H9 (cell line): ENCODE measurements around the gene THSD7B. TPM values are rescaled to one million over a fixed set of nuclear protein-coding genes. Genes with fewer than 3 reads are reported as not detected.

Experiments used
- DNase-seq: peaks from one replicate; pipeline ENCODE4 v3.0.0-alpha.2; 2017
- H2AFZ ChIP-seq: one replicate; pipeline ENCODE4 v1.6.1; 2013; ENCODE audit warnings: mild to moderate bottlenecking, low read length, control low read depth, moderate library complexity
- H2AK5ac ChIP-seq: 2 replicates; pipeline ENCODE4 v1.6.1; 2013; ENCODE audit warnings: low read length, control low read depth, mixed read lengths; ENCODE audit not compliant: insufficient read length
- H2BK120ac ChIP-seq: one replicate; pipeline ENCODE4 v1.6.1; 2013; ENCODE audit warnings: low read depth, mild to moderate bottlenecking, low read length, control low read depth, inconsistent platforms; ENCODE audit not compliant: poor library complexity, severe bottlenecking
- H2BK12ac ChIP-seq: 2 replicates; pipeline ENCODE4 v1.6.1; 2013; ENCODE audit warnings: low read length, control low read depth, mixed read lengths, low read depth; ENCODE audit not compliant: insufficient read length
- H2BK15ac ChIP-seq: 2 replicates; pipeline ENCODE4 v1.6.1; 2013; ENCODE audit warnings: low read depth, low read length, control low read depth
- H2BK20ac ChIP-seq: one replicate; pipeline ENCODE4 v1.6.1; 2013; ENCODE audit warnings: low read depth, mild to moderate bottlenecking, low read length, control low read depth, inconsistent platforms; ENCODE audit not compliant: poor library complexity, severe bottlenecking
- H2BK5ac ChIP-seq: 2 replicates; pipeline ENCODE4 v1.6.1; 2013; ENCODE audit warnings: low read length, control low read depth, mixed read lengths; ENCODE audit not compliant: insufficient read length
- H3K14ac ChIP-seq: 2 replicates; pipeline ENCODE4 v1.6.1; 2013; ENCODE audit warnings: low read length, control low read depth; ENCODE audit not compliant: insufficient read depth
- H3K18ac ChIP-seq: 2 replicates; pipeline ENCODE4 v1.6.1; 2013; ENCODE audit warnings: low read depth, mild to moderate bottlenecking, mixed read lengths, low read length, control low read depth; ENCODE audit not compliant: insufficient read length
- H3K23ac ChIP-seq: 2 replicates; pipeline ENCODE4 v1.6.1; 2013; ENCODE audit warnings: low read length, control low read depth, mixed read lengths, low read depth; ENCODE audit not compliant: insufficient read length
- H3K23me2 ChIP-seq: 2 replicates; pipeline ENCODE4 v1.6.1; 2013; ENCODE audit warnings: low read depth, mild to moderate bottlenecking, mixed read lengths, low read length, control low read depth; ENCODE audit not compliant: insufficient read length, poor library complexity, severe bottlenecking
- H3K27ac ChIP-seq: 2 replicates; pipeline ENCODE4 v1.5.1; 2013; ENCODE audit warnings: low read length, control low read depth, mixed read lengths, low read depth; ENCODE audit not compliant: insufficient read length
- H3K27me3 ChIP-seq: 2 replicates; pipeline ENCODE4 v1.6.1; 2013; ENCODE audit warnings: low read length, control low read depth, inconsistent platforms; ENCODE audit not compliant: insufficient read depth
- H3K4ac ChIP-seq: 2 replicates; pipeline ENCODE4 v1.6.1; 2013; ENCODE audit warnings: low read depth, mild to moderate bottlenecking, control low read depth, inconsistent platforms, low read length, moderate library complexity
- H3K4me1 ChIP-seq: 2 replicates; pipeline ENCODE4 v1.6.1; 2013; ENCODE audit warnings: low read length, control low read depth, inconsistent platforms; ENCODE audit not compliant: insufficient read depth
- H3K4me2 ChIP-seq: 2 replicates; pipeline ENCODE4 v1.6.1; 2013; ENCODE audit warnings: low read length, control low read depth, mixed read lengths; ENCODE audit not compliant: insufficient read length, insufficient read depth
- H3K56ac ChIP-seq: 2 replicates; pipeline ENCODE4 v1.6.1; 2013; ENCODE audit warnings: low read depth, mild to moderate bottlenecking, mixed read lengths, low read length, control low read depth; ENCODE audit not compliant: insufficient read length
- H3K79me1 ChIP-seq: 2 replicates; pipeline ENCODE4 v1.6.1; 2013; ENCODE audit warnings: low read depth, mild to moderate bottlenecking, moderate library complexity, low read length, control low read depth, inconsistent platforms; ENCODE audit not compliant: insufficient read depth, poor library complexity, severe bottlenecking
- H3K79me2 ChIP-seq: 2 replicates; pipeline ENCODE4 v1.6.1; 2013; ENCODE audit warnings: low read length, control low read depth, inconsistent platforms; ENCODE audit not compliant: insufficient read depth
- H3K9ac ChIP-seq: 2 replicates; pipeline ENCODE4 v1.6.1; 2013; ENCODE audit warnings: low read length, control low read depth, mixed read lengths; ENCODE audit not compliant: insufficient read length; ENCODE audit errors: extremely low read depth
- H3K9me3 ChIP-seq: one replicate; pipeline ENCODE4 v1.6.1; 2013; ENCODE audit warnings: low read depth, low read length, inconsistent platforms; ENCODE audit not compliant: control insufficient read depth
- H3T11ph ChIP-seq: one replicate; pipeline ENCODE4 v1.6.1; 2013; ENCODE audit warnings: mild to moderate bottlenecking, low read length, control low read depth, inconsistent platforms
- H4K20me1 ChIP-seq: one replicate; pipeline ENCODE4 v1.6.1; 2013; ENCODE audit not compliant: control insufficient read depth, insufficient read length, insufficient read depth
- H4K5ac ChIP-seq: 2 replicates; pipeline ENCODE4 v1.6.1; 2013; ENCODE audit warnings: low read depth, mild to moderate bottlenecking, mixed read lengths, low read length, control low read depth; ENCODE audit not compliant: insufficient read length
- H4K8ac ChIP-seq: replicated peaks from 2 replicates; pipeline ENCODE4 v1.6.1; 2013; ENCODE audit warnings: low read length, control low read depth, mixed read lengths, low read depth; ENCODE audit not compliant: insufficient read length
- H4K91ac ChIP-seq: 2 replicates; pipeline ENCODE4 v1.6.1; 2013; ENCODE audit warnings: low read depth, mild to moderate bottlenecking, moderate library complexity, mixed read lengths, low read length, control low read depth; ENCODE audit not compliant: insufficient read length
- H3K27ac Mint-ChIP-seq, 3 experiments: 2 replicates in 2 of 3; 3 replicates in 1 of 3; pipeline ENCODE4 v1.8.0; 2020 to 2021; ENCODE audit warnings: mixed read lengths in 3 of 3, mild to moderate bottlenecking in 1 of 3, moderate library complexity in 1 of 3
- H3K27me3 Mint-ChIP-seq: 2 replicates; pipeline ENCODE4 v1.8.0; 2021; ENCODE audit warnings: low read depth, mild to moderate bottlenecking, moderate library complexity, mixed read lengths
- H3K36me3 Mint-ChIP-seq, 3 experiments: 2 replicates in 2 of 3; 3 replicates in 1 of 3; pipeline ENCODE4 v1.8.0; 2020 to 2021; ENCODE audit warnings: low read depth in 3 of 3, mixed read lengths in 3 of 3; ENCODE audit not compliant: insufficient read depth in 1 of 3
- H3K4me1 Mint-ChIP-seq, 2 experiments: 2 replicates each; pipeline ENCODE4 v1.8.0; 2020; ENCODE audit warnings: mixed read lengths in 2 of 2
- H3K4me3 Mint-ChIP-seq, 2 experiments: 2 replicates in 1 of 2; 3 replicates in 1 of 2; pipeline ENCODE4 v1.8.0; 2020 to 2021; ENCODE audit warnings: mild to moderate bottlenecking in 2 of 2, mixed read lengths in 2 of 2, moderate library complexity in 1 of 2
- H3K9me3 Mint-ChIP-seq, 2 experiments: 2 replicates in 1 of 2; 3 replicates in 1 of 2; pipeline ENCODE4 v1.8.0; 2020; ENCODE audit warnings: mild to moderate bottlenecking in 2 of 2, mixed read lengths in 2 of 2, moderate library complexity in 1 of 2
- total RNA-seq: library from RNA; stranded (reverse); gene quantifications from 2 replicates; pipeline ENCODE4 v1.2.1, GENCODE V29; 2021
- TF ChIP-seq, protein P1 (sequence below): fragments of 200-600 bp; sonication (generic); conservative IDR thresholded peaks from 3 replicates; pipeline ENCODE4 v1.8.0; 2021; ENCODE audit warnings: antibody characterized with exemption, mild to moderate bottlenecking

Gene THSD7B
- total RNA-seq, 1 experiment from 2014 or later: 0.85 TPM

- no peaks in the 10 kb centered on the region for H4K20me1 ChIP-seq
- no peak overlapping the region for H2BK120ac ChIP-seq
- no peak overlapping the region for H3K56ac ChIP-seq
- H3K27ac ChIP-seq: no peak overlapping the region
- no peak overlapping the region for H4K8ac ChIP-seq
- Mint-ChIP-seq H3K4me3 (no peak overlapping the region), H3K36me3 (no peaks in the 10 kb centered on the region), H3K27me3 (no peaks in the 10 kb centered on the region), H3K4me1 (peaks cover 6 to 11% of the 10 kb centered on the region in 2 experiments; a peak in 2 of 4 replicates), H3K9me3 (no peaks in the 10 kb centered on the region), H3K27ac (no peak overlapping the region)
- H3K9ac ChIP-seq: no peak overlapping the region
- no peak overlapping the region for H2BK15ac ChIP-seq
- H2BK20ac ChIP-seq: no peak overlapping the region
- H3K14ac ChIP-seq: no peak overlapping the region
- no peak overlapping the region for H4K91ac ChIP-seq
- H2AFZ ChIP-seq: no peak overlapping the region
- no peak overlapping the region for H2BK12ac ChIP-seq
- H3K23me2 ChIP-seq: no peaks in the 10 kb centered on the region
- H2AK5ac ChIP-seq: no peak overlapping the region
- no peak overlapping the region for H3K18ac ChIP-seq
- no peak overlapping the region for H3K23ac ChIP-seq
- H3K4ac ChIP-seq: no peak overlapping the region
- H2BK5ac ChIP-seq: no peak overlapping the region
- no peak overlapping the region for H3K4me2 ChIP-seq
- no peaks in the 10 kb centered on the region; the same call in 1 of the 2 replicates for H3K4me1 ChIP-seq
- H3T11ph ChIP-seq: no peak overlapping the region
- no peak for DNase-seq
- no peaks in the 10 kb centered on the region for H3K79me1 ChIP-seq
- no peak overlapping the region for H4K5ac ChIP-seq
- no peaks in the 10 kb centered on the region for H3K9me3 ChIP-seq
- TF ChIP-seq, protein P1, sequence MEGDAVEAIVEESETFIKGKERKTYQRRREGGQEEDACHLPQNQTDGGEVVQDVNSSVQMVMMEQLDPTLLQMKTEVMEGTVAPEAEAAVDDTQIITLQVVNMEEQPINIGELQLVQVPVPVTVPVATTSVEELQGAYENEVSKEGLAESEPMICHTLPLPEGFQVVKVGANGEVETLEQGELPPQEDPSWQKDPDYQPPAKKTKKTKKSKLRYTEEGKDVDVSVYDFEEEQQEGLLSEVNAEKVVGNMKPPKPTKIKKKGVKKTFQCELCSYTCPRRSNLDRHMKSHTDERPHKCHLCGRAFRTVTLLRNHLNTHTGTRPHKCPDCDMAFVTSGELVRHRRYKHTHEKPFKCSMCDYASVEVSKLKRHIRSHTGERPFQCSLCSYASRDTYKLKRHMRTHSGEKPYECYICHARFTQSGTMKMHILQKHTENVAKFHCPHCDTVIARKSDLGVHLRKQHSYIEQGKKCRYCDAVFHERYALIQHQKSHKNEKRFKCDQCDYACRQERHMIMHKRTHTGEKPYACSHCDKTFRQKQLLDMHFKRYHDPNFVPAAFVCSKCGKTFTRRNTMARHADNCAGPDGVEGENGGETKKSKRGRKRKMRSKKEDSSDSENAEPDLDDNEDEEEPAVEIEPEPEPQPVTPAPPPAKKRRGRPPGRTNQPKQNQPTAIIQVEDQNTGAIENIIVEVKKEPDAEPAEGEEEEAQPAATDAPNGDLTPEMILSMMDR: no peak
- H3K79me2 ChIP-seq: no peaks in the 10 kb centered on the region
- H3K27me3 ChIP-seq: no peaks in the 10 kb centered on the region
These were observed 414.2 kb downstream of the THSD7B start for GRCh38 chr2:137179542-137179941.
